Putamen (tissue), 1 donor: ENCODE results near the gene FNDC3B.

Source experiments
- DNase-seq: peaks from one replicate; pipeline ENCODE4 v3.0.0-alpha.2; 2016; ENCODE audit warnings: low spot score

The FNDC3B gene

GRCh38 chr3:172115059-172115458 lies 75.7 kb downstream of the FNDC3B start:
- DNase-seq = no peak

GRCh38 chr3:172115787-172116186 lies 76.4 kb downstream of the FNDC3B start:
- DNase-seq = no peak

GRCh38 chr3:172118019-172118418 lies 78.6 kb downstream of the FNDC3B start:
- DNase-seq = no peak

DNA sequence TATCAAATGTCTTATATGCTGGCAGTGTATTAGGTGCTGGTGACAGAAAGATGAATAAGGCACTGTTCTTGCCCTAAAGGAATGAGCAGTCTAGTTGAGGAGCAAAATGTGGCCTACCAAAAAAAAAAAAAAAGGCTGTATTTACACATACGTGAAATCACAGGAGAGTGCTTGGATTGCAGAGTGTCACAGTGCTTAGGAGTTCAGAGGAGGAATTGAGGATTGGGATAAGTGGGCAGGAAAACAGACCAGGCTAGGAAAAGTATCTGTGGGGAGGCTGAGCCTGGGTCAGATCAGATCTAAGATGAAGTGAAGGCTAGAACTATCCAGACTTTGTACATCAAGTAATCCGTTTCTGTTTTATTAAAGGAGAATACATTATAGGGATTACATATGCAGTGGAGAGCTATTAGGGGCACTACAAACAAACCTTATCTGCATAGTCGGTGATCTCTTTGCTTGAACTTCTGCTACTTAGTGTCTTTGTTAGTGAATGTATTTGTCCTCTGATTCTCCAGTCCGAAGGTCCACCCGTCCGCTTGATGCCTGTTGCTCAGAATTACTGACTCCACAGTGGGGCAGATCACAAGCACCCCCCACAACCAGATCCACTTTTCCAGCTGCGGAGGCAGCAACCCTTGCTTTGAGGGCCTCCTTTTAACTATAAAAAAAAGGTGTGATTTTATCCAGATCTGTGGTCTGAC lies 80.0 kb downstream of the FNDC3B start:
- no peak for DNase-seq

DNA sequence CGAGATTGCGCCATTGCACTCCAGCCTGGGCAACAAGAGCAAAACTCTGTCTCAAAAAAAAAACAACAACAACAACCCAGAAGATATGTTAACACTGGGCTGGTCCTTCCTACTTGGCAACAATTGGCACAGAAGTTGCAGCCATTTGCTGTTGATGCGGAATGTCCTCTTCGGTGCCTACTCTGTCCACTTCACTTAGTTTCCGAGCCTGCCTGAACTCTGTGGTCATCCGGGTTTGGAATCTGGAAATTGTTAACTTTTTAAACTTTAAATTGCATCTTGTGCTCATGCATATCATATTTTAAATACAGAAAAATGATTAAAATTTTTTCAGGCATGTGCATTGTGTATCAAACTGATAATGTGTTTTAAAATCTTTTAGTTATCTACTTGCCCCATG lies 81.5 kb downstream of the FNDC3B start:
- DNase-seq = no peak

DNA sequence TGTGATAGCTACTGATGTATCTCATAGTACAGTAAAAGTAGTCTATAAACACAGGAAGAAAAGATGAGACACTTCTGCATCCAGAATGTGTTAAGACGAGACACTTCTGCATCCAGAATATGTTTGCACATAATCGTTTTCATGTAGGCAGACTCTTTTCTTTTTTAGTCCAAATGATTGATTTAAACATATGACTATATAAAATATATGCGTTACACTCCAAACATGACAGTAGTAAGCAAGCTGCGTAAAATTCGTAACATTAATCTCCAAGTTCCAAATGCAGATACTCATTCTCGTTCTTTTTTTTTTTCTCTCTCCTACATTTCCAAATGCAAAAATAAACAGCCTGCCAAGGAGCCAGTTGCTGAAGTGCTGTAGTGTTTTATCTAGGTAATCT lies 82.6 kb downstream of the FNDC3B start:
- no peak for DNase-seq

- DNase-seq = no peak
These were observed 84.9 kb downstream of the FNDC3B start for GRCh38 chr3:172124271-172124670.

- DNase-seq = no peak
These were observed 85.7 kb downstream of the FNDC3B start for GRCh38 chr3:172125053-172125452.

DNA sequence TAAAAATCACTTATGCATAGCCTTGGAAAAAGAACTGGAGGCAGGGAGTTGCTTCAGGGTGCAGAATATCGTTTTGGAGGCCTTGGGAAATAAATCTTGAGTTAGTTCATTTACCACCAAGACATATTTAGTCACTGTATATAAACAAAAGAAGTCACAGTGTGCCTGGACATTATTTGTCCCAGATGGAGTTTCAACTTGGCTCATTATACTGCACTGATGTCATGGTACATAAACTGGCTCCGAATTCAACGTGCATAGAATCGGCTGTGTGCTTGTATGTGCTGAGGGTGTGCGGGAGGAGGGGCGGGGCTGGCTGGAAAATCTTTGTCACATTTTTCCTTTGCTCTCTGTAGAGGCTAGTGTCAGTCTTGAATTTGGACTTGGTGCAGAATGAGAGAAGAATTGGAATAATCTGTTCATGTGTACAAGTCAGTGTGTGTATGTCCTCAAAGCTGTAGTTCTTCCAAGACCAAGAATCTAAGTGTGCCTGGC lies 86.6 kb downstream of the FNDC3B start:
- peak; percentile 26 for DNase-seq

DNA sequence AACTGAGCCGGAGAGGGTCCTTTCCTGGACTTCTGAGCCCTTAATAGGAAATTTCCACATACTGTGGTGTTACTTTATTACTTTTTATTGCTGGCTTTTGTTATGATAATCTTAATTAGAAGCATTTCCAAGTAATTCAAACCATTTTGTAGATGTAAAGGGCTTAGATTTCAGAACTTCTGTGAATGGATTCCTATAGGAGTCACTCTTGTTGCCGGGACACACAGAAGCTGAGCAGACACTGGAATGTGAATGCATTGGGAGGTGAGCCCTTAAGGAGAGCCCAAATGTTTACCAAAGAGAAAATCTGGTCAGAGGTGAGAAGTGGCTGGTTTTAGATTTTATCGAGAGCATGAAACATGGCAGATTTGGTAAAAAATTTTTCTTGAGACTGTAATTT lies 87.4 kb downstream of the FNDC3B start:
- DNase-seq = no peak

DNA sequence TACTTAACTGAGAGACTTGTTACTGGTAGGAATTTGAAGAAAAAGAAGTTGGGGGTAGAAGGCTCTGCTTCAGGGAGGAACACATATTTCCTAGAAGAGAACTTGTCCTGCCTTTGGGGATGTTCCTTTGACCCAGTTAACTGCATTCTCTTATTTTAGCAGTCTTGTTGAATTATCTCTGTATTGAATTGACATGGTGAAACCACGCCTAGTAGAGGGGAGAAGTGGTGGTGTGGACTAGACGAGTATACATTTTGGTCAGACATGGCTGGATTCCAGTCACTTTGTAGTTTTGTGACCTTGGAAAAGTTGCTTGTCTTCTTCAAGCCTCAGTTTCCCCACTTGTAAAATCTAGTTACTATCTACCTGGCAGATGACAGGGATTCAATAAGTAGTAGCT lies 87.8 kb downstream of the FNDC3B start:
- DNase-seq = no peak

GRCh38 chr3:172127929-172128580 lies 88.7 kb downstream of the FNDC3B start:
- DNase-seq = no peak

- DNase-seq = no peak
These were observed 89.5 kb downstream of the FNDC3B start for GRCh38 chr3:172128858-172129257.

DNA sequence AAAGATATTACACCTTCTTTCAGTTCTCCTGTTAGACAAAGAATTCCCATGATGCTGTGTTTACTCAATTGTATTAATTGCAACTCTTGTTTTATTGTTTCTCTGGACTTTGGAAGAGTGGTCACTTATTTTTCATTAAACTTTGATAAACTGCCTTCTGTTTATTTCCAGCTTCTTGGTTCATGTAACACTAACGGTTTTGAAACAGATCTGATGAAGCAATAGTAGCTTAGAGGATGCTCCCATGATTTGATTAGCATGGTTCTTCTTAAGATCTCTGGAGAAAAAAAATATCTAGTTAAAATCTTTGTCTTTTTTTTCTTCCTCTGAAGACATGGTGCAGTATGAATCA lies 90.1 kb downstream of the FNDC3B start:
- DNase-seq = no peak

- no peak for DNase-seq
These were observed 90.7 kb downstream of the FNDC3B start for GRCh38 chr3:172129850-172130716.

DNA sequence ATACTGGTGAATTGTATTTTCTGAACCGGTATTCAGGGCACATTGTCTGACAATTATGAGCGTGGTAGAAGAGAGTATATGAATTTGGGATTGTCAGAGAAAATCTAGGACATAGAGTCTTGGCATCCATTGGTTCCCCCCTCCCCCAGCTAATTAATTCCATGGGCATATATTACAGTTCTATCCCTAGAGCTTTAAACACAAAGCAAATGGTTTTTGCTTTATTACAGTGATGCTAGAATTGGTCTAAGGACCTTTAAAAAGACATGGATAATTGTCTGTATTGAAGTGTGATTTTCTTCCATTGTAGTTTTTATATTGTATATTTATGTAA lies 91.3 kb downstream of the FNDC3B start:
- DNase-seq = no peak

GRCh38 chr3:172131746-172132145 lies 92.4 kb downstream of the FNDC3B start:
- DNase-seq = no peak

GRCh38 chr3:172132159-172132586 lies 92.8 kb downstream of the FNDC3B start:
- no peak for DNase-seq

- no peak for DNase-seq
These were observed 93.4 kb downstream of the FNDC3B start for GRCh38 chr3:172132721-172133311.

DNA sequence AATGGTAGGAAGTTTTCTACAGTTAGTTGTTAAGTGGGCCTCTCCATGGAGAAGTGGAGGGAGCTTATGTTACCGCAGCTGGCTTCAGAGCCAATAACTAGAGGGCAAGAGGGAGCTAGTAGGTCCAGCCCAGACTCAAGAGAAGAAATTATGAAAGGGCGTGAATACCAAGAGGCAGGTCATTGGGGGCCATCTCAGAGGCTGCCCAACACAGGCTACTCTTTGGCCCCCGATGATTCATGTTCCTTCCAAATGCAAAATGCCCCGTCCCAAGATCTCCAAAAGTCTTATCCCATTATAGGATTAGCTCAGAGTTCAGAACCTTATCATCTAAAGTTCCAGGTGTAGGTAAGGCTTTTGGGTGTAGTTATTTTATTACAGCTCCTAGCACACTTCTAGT lies 94.5 kb downstream of the FNDC3B start:
- no peak for DNase-seq

- DNase-seq = no peak
These were observed 95.0 kb downstream of the FNDC3B start for GRCh38 chr3:172134352-172134751.

DNA sequence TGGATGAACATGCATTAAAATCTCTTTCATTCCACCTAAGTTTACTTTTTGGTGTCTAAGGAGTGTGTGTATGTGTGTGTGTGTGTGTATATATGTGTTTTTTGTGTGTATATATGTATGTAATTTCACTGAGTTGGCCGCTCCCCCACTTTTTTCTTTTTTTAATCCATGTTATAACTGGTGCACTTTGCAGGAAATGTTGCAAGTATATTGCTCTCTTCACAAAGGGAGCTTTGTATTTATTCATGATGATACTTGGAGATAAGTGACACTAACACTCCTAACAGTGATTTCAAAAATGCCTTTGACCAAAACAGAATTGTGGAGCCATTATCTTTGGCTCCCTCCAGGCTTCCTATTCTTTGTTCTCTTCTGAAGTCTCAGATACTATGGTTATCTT lies 95.8 kb downstream of the FNDC3B start:
- DNase-seq = no peak

DNA sequence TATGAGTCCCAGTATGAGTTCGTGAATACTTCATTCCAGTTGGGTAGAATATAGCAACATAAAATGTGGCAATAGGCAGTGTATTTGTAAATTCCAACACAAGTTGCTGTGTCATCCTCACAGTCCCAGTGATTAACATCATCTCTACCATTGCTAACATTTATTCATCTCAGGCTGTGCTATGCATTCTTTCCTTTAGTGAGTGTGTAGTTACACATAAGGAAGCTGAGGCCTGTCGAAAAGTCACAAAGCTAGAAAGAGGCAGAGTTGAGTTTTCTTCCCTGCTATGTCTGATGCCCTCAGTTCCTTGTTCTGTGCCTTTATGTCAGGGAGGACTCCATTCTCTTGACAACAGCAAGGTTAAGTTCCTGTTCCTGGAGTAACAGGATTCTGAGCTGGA lies 96.4 kb downstream of the FNDC3B start:
- DNase-seq = no peak
